Stimulated activated CD4-positive, alpha-beta T cell treated with anti-CD3 and anti-CD28 coated beads, Interleukin-15, amount 100 ng/mL, for 48 hours (primary cell): Measurements from ENCODE around the gene STAT5A.
"Not testable (repeated sequence)": the region's sequence is repeated elsewhere in the genome, so short reads cannot be mapped to it uniquely, and the experiment has no call there.

Experiments used
- DNase-seq, 2 donors: peaks; one replicate each; pipeline ENCODE4 v3.0.0-alpha.2; 2020; ENCODE audit warnings: low read depth in 2 of 2

The STAT5A gene

GRCh38 chr17:42287977-42288802 is at the start of gene STAT5A:
STAT5A (plus strand) TSS chr17:42288498; CDS start chr17:42289412, 914 bp downstream.
- peak; percentile 60 to 66 for DNase-seq

GRCh38 chr17:42239576-42239975 is 48.7 kb upstream of the STAT5A start:
- DNase-seq = not testable (repeated sequence)

GRCh38 chr17:42240201-42240600 is 48.1 kb upstream of the STAT5A start:
- no peak for DNase-seq

GRCh38 chr17:42240863-42241262 is 47.4 kb upstream of the STAT5A start:
- not testable (repeated sequence) for DNase-seq

GRCh38 chr17:42241871-42242270 is 46.4 kb upstream of the STAT5A start:
- no peak for DNase-seq

- no peak for DNase-seq
Observed at GRCh38 chr17:42243493-42243982, 44.8 kb upstream of the STAT5A start.

GRCh38 chr17:42244116-42244515 is 44.2 kb upstream of the STAT5A start:
- not testable (repeated sequence) for DNase-seq

- DNase-seq = not testable (repeated sequence)
Observed at GRCh38 chr17:42245183-42245582, 43.1 kb upstream of the STAT5A start.

GRCh38 chr17:42246515-42246914 is 41.8 kb upstream of the STAT5A start:
- no peak for DNase-seq

GRCh38 chr17:42247734-42248133 is 40.6 kb upstream of the STAT5A start:
- no peak for DNase-seq

- peak; percentile 60 to 62 for DNase-seq
Observed at GRCh38 chr17:42248351-42249179, 39.7 kb upstream of the STAT5A start.

GRCh38 chr17:42249681-42250446 is 38.4 kb upstream of the STAT5A start:
- DNase-seq = no peak

GRCh38 chr17:42251115-42251514 is 37.2 kb upstream of the STAT5A start:
- no peak for DNase-seq

- no peak for DNase-seq
Observed at GRCh38 chr17:42252597-42253550, 35.4 kb upstream of the STAT5A start.

- no peak for DNase-seq
Observed at GRCh38 chr17:42253578-42253977, 34.7 kb upstream of the STAT5A start.

GRCh38 chr17:42255445-42255844 is 32.9 kb upstream of the STAT5A start:
- no peak for DNase-seq

GRCh38 chr17:42260318-42260717 is 28.0 kb upstream of the STAT5A start:
- no peak for DNase-seq

- not testable (repeated sequence) for DNase-seq
Observed at GRCh38 chr17:42264366-42264765, 23.9 kb upstream of the STAT5A start.

- DNase-seq = no peak
Observed at GRCh38 chr17:42266462-42266861, 21.8 kb upstream of the STAT5A start.

GRCh38 chr17:42266918-42267766 is 21.2 kb upstream of the STAT5A start:
- no peak for DNase-seq
